ENCODE data around the gene BATF. TPM values are rescaled to one million over a fixed set of nuclear protein-coding genes. Genes with fewer than 3 reads are reported as not detected.

BATF gene
- polyA plus RNA-seq, 1 of the 3 experiments (the other 2 are of a cell fraction), result not detected

DNA sequence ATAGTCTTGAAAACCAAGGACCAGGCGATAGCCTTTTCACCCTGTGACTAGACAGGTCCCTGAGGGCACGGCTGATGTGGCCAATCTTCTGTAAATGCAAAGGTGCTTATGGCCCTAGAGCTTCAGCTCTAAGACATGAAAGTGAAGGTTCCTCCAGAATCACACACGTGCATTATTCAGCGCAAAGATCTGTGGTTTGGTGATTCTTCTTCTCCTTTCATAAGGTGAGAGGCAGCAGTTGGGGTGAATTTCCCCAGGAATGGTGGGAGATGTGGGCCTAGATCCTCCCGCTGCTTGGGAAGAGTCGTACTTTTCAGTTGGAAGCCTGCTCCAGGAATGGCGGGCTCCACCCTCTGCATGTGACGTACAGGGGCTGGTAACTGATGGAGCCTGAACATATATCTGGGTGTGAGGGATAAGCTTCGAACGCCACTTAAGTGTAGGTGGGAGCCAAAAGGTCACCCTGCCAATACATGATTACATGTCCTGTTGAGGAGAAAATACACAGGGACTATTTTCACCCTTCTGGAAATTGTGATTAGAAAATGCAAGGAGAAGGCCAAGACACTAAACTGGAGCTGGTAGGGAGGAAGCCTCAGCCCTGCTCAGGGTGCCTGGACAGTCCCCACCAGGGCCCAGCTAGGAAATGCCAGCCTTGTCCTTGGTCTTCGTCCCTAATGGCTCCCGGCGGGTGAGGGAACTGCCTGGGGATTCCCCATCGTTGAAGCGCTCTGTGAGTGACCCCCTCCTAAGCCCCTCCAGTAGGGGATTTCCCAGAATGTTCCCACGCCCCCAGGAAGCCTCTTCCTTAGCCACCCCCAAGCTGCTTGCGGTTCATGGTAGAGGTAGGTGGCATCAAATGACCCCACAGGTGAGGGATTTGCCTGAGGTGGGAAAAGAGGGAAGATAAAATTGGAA lies 17.6 kb downstream of the BATF start (continued):
- TF ChIP-seq, protein P1, sequence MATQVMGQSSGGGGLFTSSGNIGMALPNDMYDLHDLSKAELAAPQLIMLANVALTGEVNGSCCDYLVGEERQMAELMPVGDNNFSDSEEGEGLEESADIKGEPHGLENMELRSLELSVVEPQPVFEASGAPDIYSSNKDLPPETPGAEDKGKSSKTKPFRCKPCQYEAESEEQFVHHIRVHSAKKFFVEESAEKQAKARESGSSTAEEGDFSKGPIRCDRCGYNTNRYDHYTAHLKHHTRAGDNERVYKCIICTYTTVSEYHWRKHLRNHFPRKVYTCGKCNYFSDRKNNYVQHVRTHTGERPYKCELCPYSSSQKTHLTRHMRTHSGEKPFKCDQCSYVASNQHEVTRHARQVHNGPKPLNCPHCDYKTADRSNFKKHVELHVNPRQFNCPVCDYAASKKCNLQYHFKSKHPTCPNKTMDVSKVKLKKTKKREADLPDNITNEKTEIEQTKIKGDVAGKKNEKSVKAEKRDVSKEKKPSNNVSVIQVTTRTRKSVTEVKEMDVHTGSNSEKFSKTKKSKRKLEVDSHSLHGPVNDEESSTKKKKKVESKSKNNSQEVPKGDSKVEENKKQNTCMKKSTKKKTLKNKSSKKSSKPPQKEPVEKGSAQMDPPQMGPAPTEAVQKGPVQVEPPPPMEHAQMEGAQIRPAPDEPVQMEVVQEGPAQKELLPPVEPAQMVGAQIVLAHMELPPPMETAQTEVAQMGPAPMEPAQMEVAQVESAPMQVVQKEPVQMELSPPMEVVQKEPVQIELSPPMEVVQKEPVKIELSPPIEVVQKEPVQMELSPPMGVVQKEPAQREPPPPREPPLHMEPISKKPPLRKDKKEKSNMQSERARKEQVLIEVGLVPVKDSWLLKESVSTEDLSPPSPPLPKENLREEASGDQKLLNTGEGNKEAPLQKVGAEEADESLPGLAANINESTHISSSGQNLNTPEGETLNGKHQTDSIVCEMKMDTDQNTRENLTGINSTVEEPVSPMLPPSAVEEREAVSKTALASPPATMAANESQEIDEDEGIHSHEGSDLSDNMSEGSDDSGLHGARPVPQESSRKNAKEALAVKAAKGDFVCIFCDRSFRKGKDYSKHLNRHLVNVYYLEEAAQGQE (IDR thresholded peaks at IDR 0.05; ENCODE audit: low read depth, low read length), result no peak
- TF ChIP-seq RFX5 (IDR thresholded peaks at IDR 0.05; ENCODE audit: low read length) (no peak), EP300 (IDR thresholded peaks at IDR 0.05; ENCODE audit: borderline replicate concordance in 1 of 2, low read depth in 1 of 2, low read length in 1 of 2) (no peak), JUND (IDR thresholded peaks at IDR 0.05) (no peak), SMC3 (IDR thresholded peaks at IDR 0.05; ENCODE audit: low read depth, low read length) (no peak), FOXJ3 (CRISPR knock-in tag; IDR thresholded peaks at IDR 0.05) (no peak)
- TF ChIP-seq, protein P2, sequence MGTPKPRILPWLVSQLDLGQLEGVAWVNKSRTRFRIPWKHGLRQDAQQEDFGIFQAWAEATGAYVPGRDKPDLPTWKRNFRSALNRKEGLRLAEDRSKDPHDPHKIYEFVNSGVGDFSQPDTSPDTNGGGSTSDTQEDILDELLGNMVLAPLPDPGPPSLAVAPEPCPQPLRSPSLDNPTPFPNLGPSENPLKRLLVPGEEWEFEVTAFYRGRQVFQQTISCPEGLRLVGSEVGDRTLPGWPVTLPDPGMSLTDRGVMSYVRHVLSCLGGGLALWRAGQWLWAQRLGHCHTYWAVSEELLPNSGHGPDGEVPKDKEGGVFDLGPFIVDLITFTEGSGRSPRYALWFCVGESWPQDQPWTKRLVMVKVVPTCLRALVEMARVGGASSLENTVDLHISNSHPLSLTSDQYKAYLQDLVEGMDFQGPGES (IDR thresholded peaks at IDR 0.05; ENCODE audit: low read depth, low read length), result no peak

DNA sequence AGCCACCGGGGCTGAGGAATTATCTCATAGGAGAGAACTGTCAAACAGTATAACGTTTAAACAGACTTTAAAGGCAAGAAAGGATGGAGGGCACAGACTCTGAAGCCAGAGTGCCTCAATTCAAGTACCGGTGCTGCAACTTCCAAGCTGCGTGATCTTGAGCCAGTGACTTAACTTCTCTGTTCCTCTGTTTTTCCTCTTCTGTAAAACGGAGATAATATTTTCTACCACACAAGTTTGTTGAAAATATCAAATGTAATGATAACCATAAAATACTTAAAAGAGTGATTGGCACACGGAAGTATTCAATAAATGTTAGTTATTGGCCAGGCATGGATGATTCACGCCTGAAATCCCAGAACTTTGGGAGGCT lies 18.2 kb downstream of the BATF start:
- ChIA-PET POLR2A (no interaction called here), CTCF (interaction anchor here (0.7 to 2.2 kb wide), 5 partner anchors 9 to 114 kb away, joined by 3 to 7 read pairs (median 5); no protein-coding TSS in a partner anchor)
- Histone ChIP-seq H3K9me2 (no peaks in the 10 kb centered on the region), H3K4me1 (ENCODE audit: control insufficient read depth in 1 of 2, insufficient read depth in 2 of 2, low read depth in 1 of 2, low read length in 1 of 2) (0 out of 4 replicates have a peak, but pooled peaks cover 0 to 3% of the 10 kb centered on the region in 2 experiments), H3K9ac (no peak overlapping the region), H3K9me3 (no peaks in the 10 kb centered on the region), H3K4me3 (ENCODE audit: low read depth in 2 of 2, low read length in 1 of 2) (no peak overlapping the region), H3K4me2 (no peak overlapping the region), H4K20me1 (ENCODE audit: insufficient read depth) (no peaks in the 10 kb centered on the region), H3F3A (replicated peaks; ENCODE audit: insufficient read depth) (no peaks in the 10 kb centered on the region), H3K27me3 (ENCODE audit: insufficient read depth) (no peaks in the 10 kb centered on the region), H2AFZ (ENCODE audit: low read depth) (no peak overlapping the region), H3K36me3 (replicated peaks in 1 of 2; ENCODE audit: control insufficient read depth in 1 of 2, insufficient read depth in 2 of 2, low read length in 1 of 2) (no peaks in the 10 kb centered on the region), H3K27ac (ENCODE audit: low read depth in 2 of 2, low read length in 1 of 2) (no peak overlapping the region), H3K79me2 (ENCODE audit: insufficient read depth) (no peaks in the 10 kb centered on the region)
- TF ChIP-seq SMC3 (IDR thresholded peaks at IDR 0.05; ENCODE audit: low read depth, low read length), result no peak
- no peak for TF ChIP-seq MXI1 (IDR thresholded peaks at IDR 0.05; ENCODE audit: low read depth, low read length)
- no peak for TF ChIP-seq EP300 (IDR thresholded peaks at IDR 0.05; ENCODE audit: borderline replicate concordance in 1 of 2, low read depth in 1 of 2, low read length in 1 of 2)
- no peak for TF ChIP-seq EZH2phosphoT487 (IDR thresholded peaks at IDR 0.05; ENCODE audit: borderline replicate concordance, low read depth)
- no peak for TF ChIP-seq TAF1 (IDR thresholded peaks at IDR 0.05; ENCODE audit: borderline replicate concordance, low read depth, low read length)
- 74% methylated on average over 7 of the region's 7 CpGs for WGBS (ENCODE audit: low lambda C conversion rate)
- DNase-seq, result no peak
